Left colon (tissue), 2 donors: Measurements from ENCODE around the gene SLC44A2. TPM values are rescaled to one million over a fixed set of nuclear protein-coding genes. Genes with fewer than 3 reads are reported as not detected.

ENCODE experiments used
- ATAC-seq: fragments of 200-7000 bp; cut with Tn5 transposase; one replicate; pipeline ENCODE4 v1.9.1; 2020; ENCODE audit warnings: mild to moderate bottlenecking, moderate library complexity
- DNase-seq, 2 donors: peaks; one replicate each; pipeline ENCODE4 v3.0.0-alpha.2; 2020
- intact Hi-C, 2 donors: fragments of 100-400 bp; cut with DNase I in 1 of 2; cut with micrococcal nuclease in 1 of 2; formaldehyde crosslinking; loops; one replicate each; pipeline versions ENCODE4 v1.11.2 to v1.14.0; 2022; cut with DNase I, micrococcal nuclease
- total RNA-seq, 2 donors: library from RNA; stranded (reverse); fragmentation: NEBNext Ultra II Directional; extraction: Animal tissue kit (Norgen Biotek cat#: 25700); gene quantifications; one replicate each; pipeline ENCODE4 v1.2.1, GENCODE V29; 2021
- donor health status: DM: no; HTN: no; CAD: no.
- donor health status: DM: yes; HTN: yes; CAD: no.

Gene SLC44A2
- total RNA-seq, 2 donors from 2014 or later: 124 to 153 TPM

DNA sequence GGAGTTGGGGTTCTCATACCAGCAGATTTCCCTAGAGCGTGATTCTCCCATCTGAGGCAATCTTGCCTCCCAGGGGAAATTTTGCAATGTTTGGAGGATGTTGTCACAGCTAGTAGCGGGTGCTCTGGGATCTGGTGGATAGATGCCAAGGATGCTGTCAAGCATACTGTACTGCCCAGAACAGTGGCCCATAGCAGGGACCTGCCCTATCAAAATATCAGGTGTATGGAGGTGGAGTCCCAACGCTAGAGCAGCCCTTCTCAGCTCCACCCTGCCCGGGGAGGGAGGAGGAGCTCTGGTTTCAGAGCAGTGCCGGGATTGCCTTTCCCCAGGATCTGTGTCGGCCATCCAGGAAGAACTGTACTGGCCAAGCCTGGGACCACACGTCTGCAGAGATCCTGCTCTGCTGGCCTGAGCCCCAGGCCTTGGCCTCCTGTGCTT lies 65.0 kb downstream of the SLC44A2 start:
- intact Hi-C loops: no loop called here
- DNase-seq (no peak), ATAC-seq (peak; percentile 13)

GRCh38 chr19:10691178-10691881 lies 66.0 kb downstream of the SLC44A2 start:
- ATAC-seq: no peak
- DNase-seq: no peak
- intact Hi-C loops: no loop called here

- ATAC-seq: no peak
- intact Hi-C loops: no loop called here
- no peak for DNase-seq
Observed at GRCh38 chr19:10691883-10692282, 66.5 kb downstream of the SLC44A2 start.

- intact Hi-C loops: no loop called here
- ATAC-seq (no peak), DNase-seq (no peak)
Observed at GRCh38 chr19:10692673-10693264, 67.4 kb downstream of the SLC44A2 start.

Other genes starting within 250 kb of the SLC44A2 start
- 100 to 1,000 TPM in 1 of 2 donors, 10 to 100 TPM in 1; 91.1 to 104 TPM for gene TYK2, start 245.0 kb upstream of the SLC44A2 start, total RNA-seq
- gene CDC37, start 222.0 kb upstream of the SLC44A2 start, total RNA-seq: 100 to 1,000 TPM; 129 to 161 TPM
- 10 to 100 TPM; 13.8 to 14.3 TPM for gene PDE4A, start 205.0 kb upstream of the SLC44A2 start, total RNA-seq
- 10 to 100 TPM; 52.3 to 54.5 TPM for gene KEAP1, start 122.2 kb upstream of the SLC44A2 start, total RNA-seq
- gene S1PR5, start 108.1 kb upstream of the SLC44A2 start, total RNA-seq: under 1 TPM; 0.15 to 0.20 TPM
- 10 to 100 TPM; 87.0 to 93.9 TPM for gene ATG4D, start 81.6 kb upstream of the SLC44A2 start, total RNA-seq
- gene KRI1, start 59.5 kb upstream of the SLC44A2 start, total RNA-seq: 10 to 100 TPM; 12.9 to 14.9 TPM
- 10 to 100 TPM in 1 of 2 donors, 1 to 10 TPM in 1; 9.3 to 12.5 TPM for gene CDKN2D, start 56.6 kb upstream of the SLC44A2 start, total RNA-seq
- 100 to 1,000 TPM; 116 to 158 TPM for gene AP1M2, start 38.2 kb upstream of the SLC44A2 start, total RNA-seq
- 100 to 1,000 TPM; 129 to 181 TPM for gene ILF3, start 28.8 kb downstream of the SLC44A2 start, total RNA-seq
- 10 to 100 TPM; 76.9 to 78.6 TPM for gene QTRT1, start 75.9 kb downstream of the SLC44A2 start, total RNA-seq
- gene DNM2, start 92.5 kb downstream of the SLC44A2 start, total RNA-seq: 100 to 1,000 TPM; 446 to 618 TPM
- 10 to 100 TPM; 16.9 to 19.5 TPM for gene TMED1, start 210.7 kb downstream of the SLC44A2 start, total RNA-seq
- gene C19orf38, start 222.9 kb downstream of the SLC44A2 start, total RNA-seq: under 1 TPM; 0.49 to 0.98 TPM
- gene CARM1, start 246.0 kb downstream of the SLC44A2 start, total RNA-seq: 10 to 100 TPM; 48.3 to 58.3 TPM